Sigmoid colon (tissue), 3 donors: ENCODE results near the gene SPOCK1.

ENCODE experiments used
- POLR2A ChIP-seq, 2 donors: fragments of 450-650 bp; IDR thresholded peaks; one replicate each; pipeline ENCODE4 v1.6.1; 2016; ENCODE audit warnings: antibody characterized with exemption in 2 of 2, mild to moderate bottlenecking in 2 of 2, moderate library complexity in 2 of 2
- TF ChIP-seq, protein P1 (sequence below), 4 experiments: fragments of 450-650 bp in 3 of 4; fragments of 200-600 bp in 1 of 4; IDR thresholded peaks; one replicate each; pipeline ENCODE4 v1.5.1; 2016 to 2019; ENCODE audit warnings: antibody characterized with exemption in 4 of 4, mild to moderate bottlenecking in 3 of 4, moderate library complexity in 2 of 4

DNA sequence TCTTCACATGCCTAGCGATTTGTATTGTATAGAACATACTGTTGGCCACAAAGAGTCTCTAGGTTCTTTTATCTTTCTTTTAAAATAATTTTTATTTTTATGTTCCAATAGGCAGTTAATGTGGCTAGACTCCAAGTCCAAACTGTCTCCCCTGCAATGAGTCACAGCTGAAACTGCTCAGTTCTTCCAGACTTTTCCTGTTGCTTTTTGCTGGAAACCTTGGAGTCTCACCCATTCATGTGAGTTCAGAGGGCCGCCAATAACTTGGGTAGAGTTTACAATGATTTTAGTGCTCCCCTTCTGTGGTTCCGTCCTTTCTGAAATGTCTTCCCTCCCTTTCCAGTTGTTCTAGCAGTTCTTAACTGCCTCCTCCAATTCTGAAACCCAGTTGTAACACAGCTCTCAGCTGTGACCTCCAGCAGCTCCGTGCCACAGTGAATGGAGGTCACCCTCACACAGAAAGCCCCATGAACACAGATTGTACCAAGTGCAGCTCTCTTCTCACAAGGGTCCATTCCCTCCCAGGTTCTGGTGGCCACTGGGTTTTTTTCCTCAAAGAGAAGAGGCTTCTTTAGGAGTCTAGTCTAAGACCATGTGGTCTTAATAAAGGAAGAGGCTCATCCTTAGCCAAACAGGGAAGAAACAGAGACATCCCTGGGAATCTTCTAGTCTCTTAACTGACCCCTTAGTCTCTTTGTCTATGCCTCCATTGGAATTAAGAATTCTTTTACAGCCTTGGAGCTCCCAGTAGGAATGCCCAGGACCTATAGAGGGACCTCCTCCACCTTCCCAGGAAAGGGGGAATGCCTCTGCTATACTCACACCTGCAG lies 198.5 kb downstream of the SPOCK1 start:
- TF ChIP-seq, protein P1, sequence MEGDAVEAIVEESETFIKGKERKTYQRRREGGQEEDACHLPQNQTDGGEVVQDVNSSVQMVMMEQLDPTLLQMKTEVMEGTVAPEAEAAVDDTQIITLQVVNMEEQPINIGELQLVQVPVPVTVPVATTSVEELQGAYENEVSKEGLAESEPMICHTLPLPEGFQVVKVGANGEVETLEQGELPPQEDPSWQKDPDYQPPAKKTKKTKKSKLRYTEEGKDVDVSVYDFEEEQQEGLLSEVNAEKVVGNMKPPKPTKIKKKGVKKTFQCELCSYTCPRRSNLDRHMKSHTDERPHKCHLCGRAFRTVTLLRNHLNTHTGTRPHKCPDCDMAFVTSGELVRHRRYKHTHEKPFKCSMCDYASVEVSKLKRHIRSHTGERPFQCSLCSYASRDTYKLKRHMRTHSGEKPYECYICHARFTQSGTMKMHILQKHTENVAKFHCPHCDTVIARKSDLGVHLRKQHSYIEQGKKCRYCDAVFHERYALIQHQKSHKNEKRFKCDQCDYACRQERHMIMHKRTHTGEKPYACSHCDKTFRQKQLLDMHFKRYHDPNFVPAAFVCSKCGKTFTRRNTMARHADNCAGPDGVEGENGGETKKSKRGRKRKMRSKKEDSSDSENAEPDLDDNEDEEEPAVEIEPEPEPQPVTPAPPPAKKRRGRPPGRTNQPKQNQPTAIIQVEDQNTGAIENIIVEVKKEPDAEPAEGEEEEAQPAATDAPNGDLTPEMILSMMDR (IDR thresholded peaks at IDR 0.05): no peak
- TF ChIP-seq POLR2A (IDR thresholded peaks at IDR 0.05): no peak
